Lower leg skin (tissue), 4 donors: Measurements from ENCODE around the gene SORCS2. TPM values are rescaled to one million over a fixed set of nuclear protein-coding genes. Genes with fewer than 3 reads are reported as not detected.

Experiments
- DNase-seq, 2 donors: peaks; one replicate each; pipeline ENCODE4 v3.0.0-alpha.2; 2019; ENCODE audit warnings: low spot score in 2 of 2
- H3K4me3 ChIP-seq: fragments of 200-600 bp; sonication (generic); 2 replicates; pipeline ENCODE4 v1.5.1; 2017; ENCODE audit warnings: mild to moderate bottlenecking, low read depth; ENCODE audit not compliant: poor library complexity, severe bottlenecking
- CTCF ChIP-seq, 3 donors: fragments of 450-650 bp; IDR thresholded peaks; one replicate each; pipeline ENCODE4 v1.5.1; 2016; ENCODE audit warnings: antibody characterized with exemption in 3 of 3, mild to moderate bottlenecking in 3 of 3, moderate library complexity in 2 of 3
- POLR2A ChIP-seq, 2 donors: fragments of 450-650 bp; IDR thresholded peaks; one replicate each; pipeline ENCODE4 v1.6.1; 2016 to 2017; ENCODE audit warnings: antibody characterized with exemption in 2 of 2, mild to moderate bottlenecking in 1 of 2, moderate library complexity in 1 of 2
- WGBS, 2 donors: methylation state at CpG; one replicate each; pipeline ENCODE4 v1.1.5; 2018; 5-methylcytosine and 5-hydroxymethylcytosine counted together
- intact Hi-C: fragments of 100-400 bp; cut with DNase I; formaldehyde crosslinking; loops from one replicate; pipeline ENCODE4 v1.15.0; 2023; ENCODE audit warnings: low total_unique reads
- total RNA-seq, 4 donors: library from RNA; depleted of rRNA; stranded (reverse); fragments of >200 nt; gene quantifications; one replicate each; pipeline ENCODE4 v1.1.0, GENCODE V29; 2016

SORCS2 gene
- total RNA-seq, 4 donors from 2014 or later = 1.1 to 6.4 (median 1.5) TPM

- no peak for TF ChIP-seq CTCF (IDR thresholded peaks at IDR 0.05)
- no peak for TF ChIP-seq POLR2A (IDR thresholded peaks at IDR 0.05)
- 98 to 99% methylated on average over 13 to 16 of the region's 16 CpGs for WGBS, 2 donors
- no peak for DNase-seq
- no peak overlapping the region for H3K4me3 ChIP-seq
- intact Hi-C loops = no loop called here
Observed at GRCh38 chr4:7723625-7724024, 531.3 kb downstream of the SORCS2 start.

- WGBS, 2 donors = 78 to 84% methylated on average over 9 of the region's 9 CpGs
- TF ChIP-seq CTCF (IDR thresholded peaks at IDR 0.05) (no peak), POLR2A (IDR thresholded peaks at IDR 0.05) (no peak)
- DNase-seq = no peak
- intact Hi-C loops = no loop called here
- H3K4me3 ChIP-seq = no peak overlapping the region
Observed at GRCh38 chr4:7725951-7726350, 533.6 kb downstream of the SORCS2 start.

- TF ChIP-seq CTCF (IDR thresholded peaks at IDR 0.05) = no peak
Observed at GRCh38 chr4:7726665-7727413, 534.5 kb downstream of the SORCS2 start.

GRCh38 chr4:7727749-7728148 is 535.4 kb downstream of the SORCS2 start:
- intact Hi-C loops = no loop called here
- DNase-seq = no peak
- H3K4me3 ChIP-seq = no peak overlapping the region
- WGBS, 2 donors = 100% methylated on average over 1 of the region's 1 CpG
- TF ChIP-seq CTCF (IDR thresholded peaks at IDR 0.05) (no peak), POLR2A (IDR thresholded peaks at IDR 0.05) (no peak)

More at GRCh38 chr4:7726665-7727413, 534.5 kb downstream of the SORCS2 start:
- H3K4me3 ChIP-seq = no peak overlapping the region
- DNase-seq = no peak
- intact Hi-C loops = no loop called here
- WGBS, 2 donors = 85 to 90% methylated on average over 21 to 22 of the region's 22 CpGs

GRCh38 chr4:7731437-7731836 is 539.1 kb downstream of the SORCS2 start:
- H3K4me3 ChIP-seq = no peak overlapping the region
- TF ChIP-seq POLR2A (IDR thresholded peaks at IDR 0.05) = no peak
- no peak for TF ChIP-seq CTCF (IDR thresholded peaks at IDR 0.05)
- no peak for DNase-seq
- 81 to 89% methylated on average over 4 of the region's 4 CpGs for WGBS, 2 donors
- intact Hi-C loops = no loop called here

GRCh38 chr4:7732263-7732662 is 539.9 kb downstream of the SORCS2 start:
- no peak for TF ChIP-seq POLR2A (IDR thresholded peaks at IDR 0.05)
- TF ChIP-seq CTCF (IDR thresholded peaks at IDR 0.05) = no peak
- DNase-seq = no peak
- H3K4me3 ChIP-seq = no peak overlapping the region
- intact Hi-C loops = no loop called here
- 86 to 100% methylated on average over 8 to 9 of the region's 9 CpGs for WGBS, 2 donors
